ENCODE measurements around the gene ROBO1. TPM values are rescaled to one million over a fixed set of nuclear protein-coding genes. Genes with fewer than 3 reads are reported as not detected.

The ROBO1 gene
- total RNA-seq, 1 donor from 2014 or later: 7.1 TPM

- Histone ChIP-seq H3K36me3 (no peaks in the 10 kb centered on the region), H3K4me1 (peaks cover 18% of the 10 kb centered on the region), H3K4me3 (no peak overlapping the region), H3K9me3 (replicated peaks) (no peaks in the 10 kb centered on the region), H3K27me3 (ENCODE audit: low read depth) (no peaks in the 10 kb centered on the region), H3K27ac (replicated peaks) (no peak overlapping the region)
- intact Hi-C loops (cut with micrococcal nuclease): no loop called here
- TF ChIP-seq, protein P1, sequence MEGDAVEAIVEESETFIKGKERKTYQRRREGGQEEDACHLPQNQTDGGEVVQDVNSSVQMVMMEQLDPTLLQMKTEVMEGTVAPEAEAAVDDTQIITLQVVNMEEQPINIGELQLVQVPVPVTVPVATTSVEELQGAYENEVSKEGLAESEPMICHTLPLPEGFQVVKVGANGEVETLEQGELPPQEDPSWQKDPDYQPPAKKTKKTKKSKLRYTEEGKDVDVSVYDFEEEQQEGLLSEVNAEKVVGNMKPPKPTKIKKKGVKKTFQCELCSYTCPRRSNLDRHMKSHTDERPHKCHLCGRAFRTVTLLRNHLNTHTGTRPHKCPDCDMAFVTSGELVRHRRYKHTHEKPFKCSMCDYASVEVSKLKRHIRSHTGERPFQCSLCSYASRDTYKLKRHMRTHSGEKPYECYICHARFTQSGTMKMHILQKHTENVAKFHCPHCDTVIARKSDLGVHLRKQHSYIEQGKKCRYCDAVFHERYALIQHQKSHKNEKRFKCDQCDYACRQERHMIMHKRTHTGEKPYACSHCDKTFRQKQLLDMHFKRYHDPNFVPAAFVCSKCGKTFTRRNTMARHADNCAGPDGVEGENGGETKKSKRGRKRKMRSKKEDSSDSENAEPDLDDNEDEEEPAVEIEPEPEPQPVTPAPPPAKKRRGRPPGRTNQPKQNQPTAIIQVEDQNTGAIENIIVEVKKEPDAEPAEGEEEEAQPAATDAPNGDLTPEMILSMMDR (IDR thresholded peaks at IDR 0.05; ENCODE audit: borderline replicate concordance): no peak
- no peak for DNase-seq
These were observed 922.2 kb downstream of the ROBO1 start for GRCh38 chr3:78845605-78846004.

GRCh38 chr3:78844307-78844706, 923.5 kb downstream of the ROBO1 start:
- Histone ChIP-seq H3K9me3 (replicated peaks) (no peaks in the 10 kb centered on the region), H3K36me3 (no peaks in the 10 kb centered on the region), H3K4me3 (no peak overlapping the region), H3K27ac (replicated peaks) (no peak overlapping the region), H3K4me1 (peaks cover 18% of the 10 kb centered on the region), H3K27me3 (ENCODE audit: low read depth) (no peaks in the 10 kb centered on the region)
- intact Hi-C loops (cut with micrococcal nuclease): no loop called here
- no peak for DNase-seq
- TF ChIP-seq, protein P1 (IDR thresholded peaks at IDR 0.05; ENCODE audit: borderline replicate concordance): no peak

- no peaks in the 10 kb centered on the region for H3K4me1 ChIP-seq
- no peak overlapping the region for H3K4me3 ChIP-seq
- TF ChIP-seq, protein P1 (IDR thresholded peaks at IDR 0.05; ENCODE audit: borderline replicate concordance): no peak
- intact Hi-C loops (cut with micrococcal nuclease): no loop called here
- no peaks in the 10 kb centered on the region for H3K9me3 ChIP-seq (replicated peaks)
- no peak overlapping the region for H3K27ac ChIP-seq (replicated peaks)
- no peaks in the 10 kb centered on the region for H3K36me3 ChIP-seq
- H3K27me3 ChIP-seq (ENCODE audit: low read depth): no peaks in the 10 kb centered on the region
- no peak for DNase-seq
These were observed 928.1 kb downstream of the ROBO1 start for GRCh38 chr3:78839693-78840092.

DNA sequence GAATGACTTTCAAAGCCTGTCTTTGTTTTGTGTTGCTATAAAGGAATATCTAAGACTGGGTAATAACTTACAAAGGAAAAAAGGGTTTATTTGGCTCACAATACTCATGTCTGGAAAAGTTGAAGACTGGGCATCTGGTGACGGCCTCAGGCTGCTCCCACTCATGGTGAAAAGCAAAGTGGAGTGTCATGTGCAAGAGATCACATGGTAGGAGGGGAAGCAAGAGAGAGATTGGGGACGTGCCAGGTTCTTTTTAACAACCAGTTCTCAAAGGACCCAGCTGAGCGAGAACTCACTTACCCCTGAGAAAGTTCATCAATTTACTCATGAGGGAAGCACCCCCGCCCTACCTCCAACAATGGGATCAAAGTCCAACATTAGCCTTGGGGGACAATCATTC, 929.4 kb downstream of the ROBO1 start:
- Histone ChIP-seq H3K36me3 (no peaks in the 10 kb centered on the region), H3K4me3 (no peak overlapping the region), H3K9me3 (replicated peaks) (no peaks in the 10 kb centered on the region), H3K4me1 (no peaks in the 10 kb centered on the region), H3K27ac (replicated peaks) (no peak overlapping the region), H3K27me3 (ENCODE audit: low read depth) (no peaks in the 10 kb centered on the region)
- intact Hi-C loops (cut with micrococcal nuclease): no loop called here
- no peak for DNase-seq
- TF ChIP-seq, protein P1 (IDR thresholded peaks at IDR 0.05; ENCODE audit: borderline replicate concordance): no peak

DNA sequence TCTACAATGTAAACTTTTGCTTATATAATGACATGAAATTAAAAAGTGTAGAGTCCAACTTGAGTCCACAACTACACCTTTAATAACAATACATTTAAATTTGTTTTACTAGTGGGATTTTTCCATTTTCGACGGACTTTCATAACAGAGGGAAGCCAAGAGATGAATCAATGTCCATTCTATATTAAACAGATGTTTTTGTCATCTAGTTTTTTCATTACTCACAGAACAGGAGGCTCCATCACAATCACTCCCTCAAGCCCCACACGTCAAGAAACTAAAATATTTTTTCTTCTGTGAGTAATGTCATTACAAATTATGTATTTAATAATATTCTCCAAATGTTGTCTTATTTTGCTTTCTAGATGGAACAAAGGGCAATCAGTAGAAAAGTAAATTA, 932.9 kb downstream of the ROBO1 start:
- TF ChIP-seq, protein P1 (IDR thresholded peaks at IDR 0.05; ENCODE audit: borderline replicate concordance): no peak
- Histone ChIP-seq H3K36me3 (no peaks in the 10 kb centered on the region), H3K4me1 (no peaks in the 10 kb centered on the region), H3K4me3 (no peak overlapping the region), H3K9me3 (replicated peaks) (no peaks in the 10 kb centered on the region), H3K27me3 (ENCODE audit: low read depth) (no peaks in the 10 kb centered on the region), H3K27ac (replicated peaks) (no peak overlapping the region)
- DNase-seq: no peak
- intact Hi-C loops (cut with micrococcal nuclease): no loop called here

DNA sequence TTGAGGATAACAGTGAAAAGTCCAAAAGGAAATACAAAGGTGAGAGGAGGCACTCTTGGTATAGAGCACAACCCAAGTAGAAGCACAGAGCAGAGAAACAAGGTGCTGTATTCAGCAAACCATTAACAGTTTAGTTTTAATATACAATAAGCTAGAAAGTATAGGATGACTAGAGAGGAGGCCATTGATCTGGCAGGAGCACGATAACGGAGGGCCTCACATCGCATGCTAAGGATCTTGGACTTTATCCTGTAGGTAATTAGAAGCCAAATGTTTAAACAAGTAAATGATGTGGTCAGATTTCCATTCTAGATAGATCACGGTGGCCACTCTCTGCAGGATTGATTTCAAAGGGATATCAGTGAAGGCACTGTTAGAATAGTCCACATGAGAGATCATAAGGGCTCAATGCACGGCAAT, 935.0 kb downstream of the ROBO1 start:
- Histone ChIP-seq H3K4me3 (no peak overlapping the region), H3K9me3 (replicated peaks) (no peaks in the 10 kb centered on the region), H3K36me3 (no peaks in the 10 kb centered on the region), H3K27me3 (ENCODE audit: low read depth) (no peaks in the 10 kb centered on the region), H3K4me1 (no peaks in the 10 kb centered on the region), H3K27ac (replicated peaks) (no peak overlapping the region)
- TF ChIP-seq, protein P1 (IDR thresholded peaks at IDR 0.05; ENCODE audit: borderline replicate concordance): no peak
- intact Hi-C loops (cut with micrococcal nuclease): no loop called here
- no peak for DNase-seq

Measured in left ventricle myocardium inferior (tissue), 1 donor.